Choroid plexus epithelial cell (primary cell): ENCODE measurements around the gene RCOR3.
"Not testable (repeated sequence)": the region's sequence is repeated elsewhere in the genome, so short reads cannot be mapped to it uniquely, and the experiment has no call there.

ENCODE experiments used
- DNase-seq: peaks from one replicate; pipeline ENCODE4 v3.0.0-alpha.2; 2010; ENCODE audit warnings: low read depth
- H3K4me3 ChIP-seq: 2 replicates; pipeline ENCODE4 v1.5.1; 2011; ENCODE audit warnings: low read depth, mild to moderate bottlenecking, control low read depth, low read length, moderate library complexity
- CTCF ChIP-seq: conservative IDR thresholded peaks from 2 replicates; pipeline ENCODE4 v1.5.1; 2011; ENCODE audit warnings: low read depth, mild to moderate bottlenecking, control low read depth, inconsistent platforms, low read length, moderate library complexity

The RCOR3 gene

GRCh38 chr1:211296396-211296795, 37.2 kb downstream of the RCOR3 start:
- H3K4me3 ChIP-seq: no peak overlapping the region
- DNase-seq: no peak
- no peak for TF ChIP-seq CTCF

GRCh38 chr1:211305044-211305443, 45.9 kb downstream of the RCOR3 start:
- no peak for TF ChIP-seq CTCF
- peak; percentile 56 for DNase-seq
- H3K4me3 ChIP-seq: no peak overlapping the region

- no peak overlapping the region for H3K4me3 ChIP-seq
- no peak for DNase-seq
- no peak for TF ChIP-seq CTCF
Measured at GRCh38 chr1:211309617-211310016, 50.5 kb downstream of the RCOR3 start.

GRCh38 chr1:211313392-211313791, 54.2 kb downstream of the RCOR3 start:
- TF ChIP-seq CTCF: no peak
- H3K4me3 ChIP-seq: no peak overlapping the region
- no peak for DNase-seq

GRCh38 chr1:211318576-211319280, 59.6 kb downstream of the RCOR3 start:
- TF ChIP-seq CTCF: no peak
- no peak overlapping the region for H3K4me3 ChIP-seq
- DNase-seq: no peak

GRCh38 chr1:211319892-211320291, 60.7 kb downstream of the RCOR3 start:
- TF ChIP-seq CTCF: no peak
- no peak overlapping the region for H3K4me3 ChIP-seq
- no peak for DNase-seq

GRCh38 chr1:211320980-211321379, 61.8 kb downstream of the RCOR3 start:
- no peak for DNase-seq
- H3K4me3 ChIP-seq: no peak overlapping the region
- no peak for TF ChIP-seq CTCF

GRCh38 chr1:211321646-211322045, 62.5 kb downstream of the RCOR3 start:
- H3K4me3 ChIP-seq, DNase-seq: not testable (repeated sequence)
